IMR-90 (cell line): ENCODE measurements around the gene TMEM163. TPM values are rescaled to one million over a fixed set of nuclear protein-coding genes. Genes with fewer than 3 reads are reported as not detected.

Experiments
- ATAC-seq: fragments of 200-7000 bp; cut with Tn5 transposase; 2 replicates; pipeline ENCODE4 v1.9.1; 2020; ENCODE audit warnings: low read depth, mild to moderate bottlenecking, moderate library complexity
- BruUV-seq: library from RNA; stranded (reverse); fragments of 400-500 nt; replicated peaks from 2 replicates; lab custom pipeline; 2021; lab: Mats Ljungman, UMichigan
- CTCF ChIA-PET: fragments of 300-600 bp; formaldehyde crosslinking; extraction: SDS; loops from one replicate; lab custom pipeline; 2021; ENCODE audit warnings: antibody characterized with exemption; lab: Yijun Ruan, JAX
- POLR2A ChIA-PET: fragments of 300-600 bp; sonication (Branson Sonifier 250); formaldehyde crosslinking; loops from one replicate; lab custom pipeline; 2022; ENCODE audit warnings: antibody characterized with exemption; ENCODE audit not compliant: unreplicated experiment; lab: Charles Lee
- DNase-seq: peaks from one replicate; pipeline ENCODE4 v3.0.0; 2013
- H2AFZ ChIP-seq: replicated peaks from 2 replicates; pipeline ENCODE3; 2013; ENCODE audit warnings: low read length, mild to moderate bottlenecking; ENCODE audit not compliant: poor library complexity
- H2AK5ac ChIP-seq: 2 replicates; pipeline ENCODE4 v1.6.1; 2013; ENCODE audit warnings: low read depth, low read length, inconsistent platforms
- H2AK9ac ChIP-seq: replicated peaks from 2 replicates; pipeline ENCODE3; 2013; ENCODE audit warnings: mild to moderate bottlenecking, low read depth, low read length, moderate library complexity; ENCODE audit not compliant: poor library complexity
- H2BK120ac ChIP-seq: 2 replicates; pipeline ENCODE4 v1.6.1; 2013; ENCODE audit warnings: low read depth, low read length, inconsistent platforms
- H2BK15ac ChIP-seq: 3 replicates; pipeline ENCODE4 v1.6.1; 2013; ENCODE audit warnings: low read depth, low read length, inconsistent platforms
- H2BK20ac ChIP-seq: 2 replicates; pipeline ENCODE4 v1.6.1; 2013; ENCODE audit warnings: low read depth, mild to moderate bottlenecking, inconsistent platforms, low read length, moderate library complexity
- H2BK5ac ChIP-seq: 2 replicates; pipeline ENCODE4 v1.6.1; 2013; ENCODE audit warnings: mild to moderate bottlenecking, low read depth, low read length, inconsistent platforms; ENCODE audit not compliant: poor library complexity, severe bottlenecking
- H3K14ac ChIP-seq: replicated peaks from 2 replicates; pipeline ENCODE4 v1.6.1; 2013; ENCODE audit warnings: low read depth, low read length, inconsistent platforms
- H3K18ac ChIP-seq: 2 replicates; pipeline ENCODE4 v1.6.1; 2013; ENCODE audit warnings: low read depth, low read length, control low read depth
- H3K23ac ChIP-seq: 2 replicates; pipeline ENCODE4 v1.6.1; 2013; ENCODE audit warnings: low read depth, low read length, inconsistent platforms
- H3K27ac ChIP-seq: 2 replicates; pipeline ENCODE4 v1.5.1; 2013; ENCODE audit warnings: mild to moderate bottlenecking, control low read depth, low read length; ENCODE audit not compliant: insufficient read depth
- H3K27me3 ChIP-seq: 2 replicates; pipeline ENCODE4 v1.6.1; 2013; ENCODE audit warnings: low read length; ENCODE audit not compliant: control insufficient read depth, insufficient read depth
- H3K36me3 ChIP-seq: 2 replicates; pipeline ENCODE4 v1.6.1; 2013; ENCODE audit warnings: low read length, mixed read lengths; ENCODE audit not compliant: control insufficient read depth, insufficient read depth
- H3K4ac ChIP-seq: 2 replicates; pipeline ENCODE4 v1.6.1; 2013; ENCODE audit warnings: low read depth, low read length, inconsistent platforms
- H3K4me1 ChIP-seq: 2 replicates; pipeline ENCODE4 v1.6.1; 2013; ENCODE audit warnings: low read length, mixed read lengths; ENCODE audit not compliant: control insufficient read depth, insufficient read depth
- H3K4me2 ChIP-seq: 2 replicates; pipeline ENCODE4 v1.6.1; 2013; ENCODE audit warnings: low read depth, mild to moderate bottlenecking, control low read depth, low read length, moderate library complexity
- H3K4me3 ChIP-seq: 2 replicates; pipeline ENCODE4 v1.5.1; 2013; ENCODE audit warnings: low read depth, mild to moderate bottlenecking, control low read depth, low read length, moderate library complexity; ENCODE audit not compliant: insufficient read depth
- H3K56ac ChIP-seq: 2 replicates; pipeline ENCODE4 v1.6.1; 2013; ENCODE audit warnings: low read length, inconsistent platforms; ENCODE audit not compliant: insufficient read depth; ENCODE audit errors: extremely low read depth
- H3K79me1 ChIP-seq, 2 experiments: 2 replicates each; pipeline ENCODE4 v1.6.1; 2013; ENCODE audit warnings: low read length in 2 of 2, inconsistent platforms in 1 of 2, low read depth in 1 of 2
- H3K9ac ChIP-seq: 2 replicates; pipeline ENCODE4 v1.6.1; 2013; ENCODE audit warnings: low read depth, low read length, control low read depth
- H3K9me1 ChIP-seq: 2 replicates; pipeline ENCODE4 v1.6.1; 2013; ENCODE audit warnings: low read length, inconsistent platforms; ENCODE audit not compliant: insufficient read depth
- H3K9me3 ChIP-seq: 2 replicates; pipeline ENCODE4 v1.6.1; 2013; ENCODE audit warnings: low read length; ENCODE audit not compliant: control insufficient read depth, insufficient read depth
- H4K20me1 ChIP-seq: 2 replicates; pipeline ENCODE4 v1.6.1; 2013; ENCODE audit warnings: low read length, inconsistent platforms; ENCODE audit not compliant: insufficient read depth
- H4K5ac ChIP-seq: 2 replicates; pipeline ENCODE4 v1.6.1; 2013; ENCODE audit warnings: mild to moderate bottlenecking, low read depth, low read length, control low read depth
- H4K8ac ChIP-seq, 2 experiments: 2 replicates each; pipeline ENCODE4 v1.6.1; 2013; ENCODE audit warnings: low read depth in 2 of 2, low read length in 2 of 2, control low read depth in 1 of 2, inconsistent platforms in 1 of 2
- H4K91ac ChIP-seq: 2 replicates; pipeline ENCODE4 v1.6.1; 2013; ENCODE audit warnings: low read depth, low read length, inconsistent platforms; ENCODE audit not compliant: insufficient read depth
- CEBPB ChIP-seq: IDR thresholded peaks from 2 replicates; pipeline ENCODE4 v1.6.1; 2012; ENCODE audit warnings: low read depth, low read length, improper control_type of control experiment
- ELK1 ChIP-seq: fragments of 150-350 bp; IDR thresholded peaks from 2 replicates; pipeline ENCODE4 v1.6.1; 2016; ENCODE audit warnings: low read depth, mild to moderate bottlenecking, low read length, moderate library complexity, borderline replicate concordance
- MAFK ChIP-seq: IDR thresholded peaks from 2 replicates; pipeline ENCODE4 v1.6.1; 2012; ENCODE audit warnings: low read depth, low read length, improper control_type of control experiment
- NFE2L2 ChIP-seq: fragments of 150-350 bp; IDR thresholded peaks from 2 replicates; pipeline ENCODE4 v1.6.1; 2016; ENCODE audit warnings: low read depth, mild to moderate bottlenecking, low read length
- WGBS, 2 experiments: methylation state at CpG; one replicate each; pipeline versions ENCODE4 v1.1.5 to v1.1.7; 2013; ENCODE audit warnings: missing lambda C conversion rate in 2 of 2; ENCODE audit not compliant: insufficient read length in 1 of 2; ENCODE audit errors: extremely low coverage in 2 of 2; 5-methylcytosine and 5-hydroxymethylcytosine counted together
- dilution Hi-C: fragments of 300-500 bp; cut with HindIII; formaldehyde crosslinking; loops from one replicate; pipeline ENCODE4 v1.14.3; 2018; ENCODE audit warnings: low sequenced_read_pairs; ENCODE audit not compliant: unreplicated experiment
- in situ Hi-C: fragments of 300-500 bp; cut with MboI; formaldehyde crosslinking; loops from 3 replicates; pipeline ENCODE4 v1.14.3; 2019; ENCODE audit warnings: low sequenced_read_pairs, inconsistent platforms, mixed read lengths
- intact Hi-C: fragments of 100-400 bp; cut with micrococcal nuclease; formaldehyde crosslinking; loops from 2 replicates; pipeline ENCODE4 v1.10.0; 2022
- polyA plus RNA-seq, 3 experiments: library from polyadenylated mRNA; depleted of rRNA; stranded (reverse); fragments of >200 nt; gene quantifications; 2 replicates each; pipeline ENCODE4 v1.2.3, GENCODE V29; 2012; ENCODE audit warnings: low replicate concordance in 1 of 3
- total RNA-seq: library from RNA; depleted of rRNA; stranded (reverse); fragments of >200 nt; gene quantifications from 2 replicates; pipeline ENCODE4 v1.2.3, GENCODE V29; 2012

Gene TMEM163
- total and polyA plus RNA-seq, 2 of the 4 experiments (the other 2 are of a cell fraction), result not detected

DNA sequence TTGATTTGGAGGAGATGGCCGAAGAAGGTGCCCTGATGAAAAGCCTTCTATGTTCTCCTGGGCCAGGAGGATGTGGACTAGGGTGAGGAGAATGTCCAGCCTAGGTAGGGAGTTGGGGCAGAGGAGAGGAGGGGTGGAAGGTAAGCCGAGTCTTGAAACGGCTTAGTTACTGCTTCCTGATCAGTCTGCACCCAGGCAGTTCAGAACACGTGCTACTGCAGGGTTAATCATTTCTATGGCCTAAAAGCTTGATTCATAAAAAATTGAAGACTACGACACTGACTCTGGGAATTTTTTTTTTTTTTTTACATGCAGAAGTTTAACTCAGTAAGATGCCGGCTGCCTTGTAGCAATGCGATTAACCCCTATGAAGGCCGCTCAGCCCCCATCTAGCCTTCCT lies 125.3 kb downstream of the TMEM163 start:
- CTCF ChIA-PET, result no interaction called here
- intact Hi-C loops, result no loop called here
- Histone ChIP-seq H4K8ac (no peak overlapping the region), H4K91ac (no peak overlapping the region), H3K9me3 (peaks cover 2% of the 10 kb centered on the region), H3K4me2 (no peak overlapping the region), H3K4me1 (no peaks in the 10 kb centered on the region), H2AFZ (no peak overlapping the region), H3K4ac (no peak overlapping the region), H3K9ac (no peak overlapping the region), H2AK9ac (no peak overlapping the region), H3K4me3 (no peak overlapping the region), H4K20me1 (no peaks in the 10 kb centered on the region), H2BK15ac (no peak overlapping the region), H3K27ac (no peak overlapping the region), H4K5ac (no peak overlapping the region), H3K23ac (no peak overlapping the region), H3K18ac (no peak overlapping the region), H2BK5ac (no peak overlapping the region), H2AK5ac (no peak overlapping the region), H2BK120ac (no peak overlapping the region), H3K9me1 (no peaks in the 10 kb centered on the region), H3K36me3 (no peaks in the 10 kb centered on the region), H3K56ac (no peak overlapping the region), H3K27me3 (no peaks in the 10 kb centered on the region), H2BK20ac (no peak overlapping the region), H3K14ac (no peak overlapping the region), H3K79me1 (no peaks in the 10 kb centered on the region)
- DNase-seq (no peak), ATAC-seq (no peak)
- POLR2A ChIA-PET, result no interaction called here
- 23% methylated on average over 5 of the region's 8 CpGs; no CpG with 5 or more reads in 1 of the 2 experiments for WGBS, 2 experiments
- no TSS peak for BruUV-seq
- no peak for TF ChIP-seq ELK1
- no peak for TF ChIP-seq NFE2L2
- no peak for TF ChIP-seq CEBPB
- TF ChIP-seq MAFK, result no peak
- dilution Hi-C loops, result no loop called here
- in situ Hi-C loops, result no loop called here
